Posterior vena cava (tissue), 2 donors: ENCODE data around the gene ABCC8. TPM values are rescaled to one million over a fixed set of nuclear protein-coding genes. Genes with fewer than 3 reads are reported as not detected.

ENCODE experiments used
- DNase-seq: peaks from one replicate; pipeline ENCODE4 v3.0.0-alpha.2; 2020; ENCODE audit warnings: low spot score
- intact Hi-C, 2 donors: fragments of 100-400 bp; cut with DNase I; formaldehyde crosslinking; loops; one replicate each; pipeline versions ENCODE4 v1.14.1 to v1.14.2; 2022 to 2023
- total RNA-seq, 2 donors: library from RNA; stranded (reverse); fragmentation: NEBNext Ultra II Directional; extraction: Animal tissue kit (Norgen Biotek cat#: 25700); gene quantifications; one replicate each; pipeline ENCODE4 v1.2.1, GENCODE V29; 2021
- donor health status: DM: yes; HTN: yes; CAD: no.
- donor health status: DM: yes; HTN: yes; CAD: no.

ABCC8 gene
- total RNA-seq, 2 donors from 2014 or later = 3.4 to 11.4 TPM

- intact Hi-C loops = no loop called here
- no peak for DNase-seq
Observed at GRCh38 chr11:17395978-17396377, 80.7 kb downstream of the ABCC8 start.

- intact Hi-C loops = no loop called here
- DNase-seq = peak; percentile 71
Observed at GRCh38 chr11:17395554-17395961, 81.1 kb downstream of the ABCC8 start.

GRCh38 chr11:17394743-17395390 is 81.8 kb downstream of the ABCC8 start:
- DNase-seq = peak; percentile 71
- intact Hi-C loops = no loop called here

GRCh38 chr11:17393472-17393871 is 83.2 kb downstream of the ABCC8 start:
- DNase-seq = peak; percentile 80
- intact Hi-C loops = no loop called here

- peak; percentile 78 for DNase-seq
- intact Hi-C loops = no loop called here
Observed at GRCh38 chr11:17392872-17393271, 83.8 kb downstream of the ABCC8 start.

DNA sequence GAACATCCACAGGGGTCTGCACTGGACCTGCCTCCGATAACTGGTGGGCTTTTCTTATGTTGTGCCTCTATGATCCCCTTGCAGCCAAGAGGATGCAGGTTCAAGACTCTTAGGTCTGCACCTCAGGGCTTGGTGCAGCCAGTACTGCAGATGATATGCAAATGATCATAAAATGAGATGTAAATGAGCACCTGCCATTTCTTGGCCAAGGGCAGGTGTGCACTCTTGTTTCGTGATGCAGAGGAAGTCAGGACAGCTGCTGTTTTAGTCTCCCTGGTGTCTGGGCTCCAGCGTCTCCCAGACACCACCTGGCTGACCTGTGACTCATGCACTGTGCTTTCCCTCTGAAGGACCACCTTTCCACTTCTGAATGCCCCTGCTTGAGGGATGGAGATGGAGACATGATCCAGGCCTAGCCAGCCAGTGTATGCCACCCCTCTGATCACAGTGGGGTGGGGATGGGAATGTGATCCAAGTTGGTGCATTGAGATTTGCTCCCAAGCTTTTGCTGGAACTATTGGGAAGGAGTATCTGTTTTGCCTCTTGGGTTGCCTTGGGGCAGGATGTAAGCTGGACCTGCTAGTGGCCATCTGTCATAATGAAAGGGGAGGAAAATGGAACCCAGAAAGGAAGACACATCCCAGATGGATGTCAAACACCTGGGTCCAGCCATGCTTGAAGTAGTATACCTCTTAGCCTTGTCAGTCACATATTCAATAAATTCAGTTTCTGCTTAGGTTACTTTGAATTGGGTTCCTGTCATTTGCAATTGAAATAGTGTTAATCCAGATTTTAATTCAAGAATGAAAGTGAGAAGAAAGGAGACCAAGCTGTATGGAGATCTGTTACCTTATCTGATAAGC is 84.9 kb downstream of the ABCC8 start:
- no peak for DNase-seq
- intact Hi-C loops = no loop called here

GRCh38 chr11:17389957-17390649 is 86.5 kb downstream of the ABCC8 start:
- intact Hi-C loops = no loop called here
- no peak for DNase-seq

- intact Hi-C loops = no loop called here
- DNase-seq = peak; percentile 87
Observed at GRCh38 chr11:17389211-17389956, 87.3 kb downstream of the ABCC8 start.

GRCh38 chr11:17388609-17389210 is 87.9 kb downstream of the ABCC8 start, which contains the start of gene KCNJ11:
Gene KCNJ11 (minus strand): TSS chr11:17388659. CDS start chr11:17388091, 568 bp downstream.
- DNase-seq = peak; percentile 84
- intact Hi-C loops = no loop called here

- peak; percentile 76 for DNase-seq
- intact Hi-C loops = loop anchor here in 1 of 2 donors (2.0 kb wide), 1 partner anchor 117 kb away; no protein-coding TSS in a partner anchor
Observed at GRCh38 chr11:17387811-17388210, 88.8 kb downstream of the ABCC8 start.

DNA sequence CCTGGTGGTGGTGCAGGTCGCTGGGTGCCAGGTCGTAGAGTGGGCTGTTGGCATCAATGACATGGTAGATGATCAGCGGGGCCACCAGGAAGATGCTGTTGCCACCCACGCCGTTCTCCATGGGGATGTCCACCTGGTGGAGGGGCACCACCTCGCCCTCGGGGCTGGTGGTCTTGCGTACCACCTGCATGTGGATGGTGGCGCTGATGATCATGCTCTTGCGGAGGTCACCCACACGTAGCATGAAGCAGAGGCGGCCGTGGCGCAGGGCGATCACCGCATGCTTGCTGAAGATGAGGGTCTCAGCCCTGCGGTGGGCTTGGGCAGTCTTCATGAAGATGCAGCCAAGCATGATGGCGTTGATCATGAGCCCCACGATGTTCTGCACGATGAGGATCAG is 89.4 kb downstream of the ABCC8 start:
- peak; percentile 76 for DNase-seq
- intact Hi-C loops = loop anchor here in 1 of 2 donors (2.0 kb wide), 1 partner anchor 118 kb away; no protein-coding TSS in a partner anchor

GRCh38 chr11:17386331-17387084 is 90.1 kb downstream of the ABCC8 start:
- DNase-seq = peak; percentile 86

GRCh38 chr11:17385926-17386325 is 90.7 kb downstream of the ABCC8 start:
- intact Hi-C loops = loop anchor here (2.0 kb wide), 2 partner anchors 115 to 119 kb away; no protein-coding TSS in a partner anchor

More at GRCh38 chr11:17386331-17387084, 90.1 kb downstream of the ABCC8 start:
- intact Hi-C loops = loop anchor here in 1 of 2 donors (2.0 kb wide), 1 partner anchor 118 kb away; no protein-coding TSS in a partner anchor

DNA sequence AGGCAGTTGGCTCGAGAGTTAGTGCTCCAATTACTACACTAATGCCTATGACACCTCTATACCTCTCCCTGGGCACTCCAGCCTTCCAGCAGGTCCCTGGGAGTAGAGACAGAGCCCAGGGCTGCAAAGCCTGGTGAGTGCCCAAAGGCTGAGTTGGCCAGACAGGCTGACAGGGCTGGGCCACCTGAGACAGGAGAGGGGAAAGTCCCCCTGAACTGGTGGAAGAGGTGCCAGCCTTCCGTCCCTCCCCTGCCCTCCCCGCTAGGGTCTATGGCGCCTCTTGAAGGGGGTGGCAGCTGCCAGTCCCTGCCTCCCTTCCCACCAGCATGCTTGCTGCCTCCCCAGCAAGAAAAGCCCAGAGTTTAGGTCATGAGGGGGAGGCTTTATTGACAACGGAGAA is 91.2 kb downstream of the ABCC8 start:
- intact Hi-C loops = loop anchor here in 1 of 2 donors (2.0 kb wide), 1 partner anchor 115 kb away; no protein-coding TSS in a partner anchor
- peak; percentile 68 for DNase-seq

More at GRCh38 chr11:17385926-17386325, 90.7 kb downstream of the ABCC8 start:
- peak; percentile 65 for DNase-seq

GRCh38 chr11:17384002-17384511 is 92.6 kb downstream of the ABCC8 start:
- peak; percentile 95 for DNase-seq
- intact Hi-C loops = loop anchor here in 1 of 2 donors (2.0 to 5.0 kb wide), 2 partner anchors 117 to 533 kb away; no protein-coding TSS in a partner anchor

DNA sequence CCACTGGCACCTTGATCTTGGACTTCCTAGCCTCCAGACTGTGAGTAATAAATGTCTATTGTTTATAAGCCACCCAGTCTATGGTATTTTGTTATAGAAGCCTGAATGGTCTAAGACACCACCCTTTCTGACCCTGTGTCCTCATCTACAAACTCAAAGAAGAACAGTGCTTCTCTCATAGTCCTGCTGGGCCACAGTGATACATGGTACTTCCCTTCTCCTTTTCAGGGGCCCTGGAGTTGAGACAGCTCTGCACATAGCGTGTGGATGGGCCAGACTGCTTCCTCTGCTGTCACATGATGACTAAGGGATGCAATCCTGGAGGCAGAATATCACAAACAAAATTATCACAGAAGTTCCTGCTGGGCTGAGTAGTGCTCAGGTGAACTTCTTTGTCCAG is 93.2 kb downstream of the ABCC8 start:
- intact Hi-C loops = loop anchor here in 1 of 2 donors (5.0 kb wide), 1 partner anchor 534 kb away; no protein-coding TSS in a partner anchor
- DNase-seq = no peak
